GM21390 (cell line): Measurements from ENCODE around the gene BCOR.

Experiments used
- ATAC-seq: cut with Tn5 transposase; IDR thresholded peaks from one replicate; pipeline ENCODE4 v1.9.1; 2021; ENCODE audit not compliant: unreplicated experiment

BCOR gene

DNA sequence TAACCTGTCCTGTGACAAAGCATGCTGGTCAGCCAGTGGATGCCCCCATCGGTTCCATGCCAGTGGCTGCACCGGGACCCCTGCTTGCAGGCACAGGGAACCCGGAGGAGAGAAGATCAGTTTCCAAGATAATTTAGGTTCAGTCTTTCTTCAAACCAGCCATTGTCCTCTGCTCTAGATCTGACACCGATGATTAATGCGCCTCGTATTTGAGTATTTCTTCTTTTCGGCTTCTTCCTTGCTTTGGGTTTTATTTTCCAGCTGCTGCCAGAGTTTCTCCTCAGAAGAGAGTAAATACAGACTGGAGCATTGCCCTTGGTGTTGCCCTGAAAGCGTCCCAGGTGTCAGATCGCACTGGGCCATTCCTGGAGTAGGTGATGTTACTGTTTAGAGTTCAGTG is 19.2 kb upstream of the BCOR start:
- ATAC-seq, result no peak

- ATAC-seq, result no peak
Measured at GRCh38 chrX:40112996-40113395, 15.2 kb upstream of the BCOR start.

GRCh38 chrX:40111868-40112267 is 14.1 kb upstream of the BCOR start:
- ATAC-seq, result no peak

- ATAC-seq, result no peak
Measured at GRCh38 chrX:40109288-40110008, 11.7 kb upstream of the BCOR start.

GRCh38 chrX:40108959-40109287 is 11.2 kb upstream of the BCOR start:
- no peak for ATAC-seq

DNA sequence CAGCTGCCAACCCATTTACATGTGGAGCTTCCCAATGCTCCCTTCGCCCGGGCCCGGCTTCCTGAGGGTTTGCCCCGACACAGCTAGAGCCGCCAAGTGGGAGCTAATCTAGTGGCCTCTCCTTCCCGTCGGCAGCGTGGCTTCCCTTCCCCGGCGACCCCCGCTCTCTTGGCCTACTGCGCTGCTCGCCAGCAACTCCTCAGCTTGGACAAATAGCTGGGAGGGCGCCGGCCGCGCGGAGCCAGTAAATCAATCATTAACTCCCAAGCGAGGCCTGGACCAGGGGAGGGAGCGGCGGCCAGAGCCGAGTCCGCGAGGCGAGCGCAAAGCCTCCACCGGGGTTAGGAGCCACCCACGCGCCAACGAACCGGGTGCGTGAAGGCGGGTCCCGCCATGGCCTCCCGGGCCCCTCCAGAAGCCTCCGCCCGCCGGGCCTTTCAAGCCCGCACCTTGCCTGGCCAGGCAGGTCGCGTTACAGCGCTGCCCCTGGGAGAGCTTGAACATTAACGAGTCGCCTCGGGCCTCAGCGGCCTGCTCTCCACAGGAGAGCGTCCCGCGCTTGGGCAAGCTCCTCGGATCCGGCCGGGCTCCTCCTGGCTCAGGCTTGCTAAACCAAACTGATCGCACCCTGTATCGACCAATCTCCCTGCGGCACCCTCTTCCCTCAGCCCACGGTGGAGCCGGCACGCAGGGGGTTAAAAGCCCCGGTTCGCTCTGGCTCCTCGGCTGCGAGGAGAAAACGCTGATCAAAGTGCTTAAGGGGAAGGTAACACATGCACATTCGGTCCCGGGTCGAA is 10.6 kb upstream of the BCOR start:
- ATAC-seq, result no peak

- ATAC-seq, result no peak
Measured at GRCh38 chrX:40107291-40108161, 9.8 kb upstream of the BCOR start.

- ATAC-seq, result no peak
Measured at GRCh38 chrX:40106676-40107290, 9.0 kb upstream of the BCOR start.

- no peak for ATAC-seq
Measured at GRCh38 chrX:40105835-40106675, 8.3 kb upstream of the BCOR start.

- ATAC-seq, result peak; percentile 39
Measured at GRCh38 chrX:40104985-40105834, 7.5 kb upstream of the BCOR start.

GRCh38 chrX:40104630-40104984 is 6.8 kb upstream of the BCOR start:
- peak; percentile 30 for ATAC-seq

DNA sequence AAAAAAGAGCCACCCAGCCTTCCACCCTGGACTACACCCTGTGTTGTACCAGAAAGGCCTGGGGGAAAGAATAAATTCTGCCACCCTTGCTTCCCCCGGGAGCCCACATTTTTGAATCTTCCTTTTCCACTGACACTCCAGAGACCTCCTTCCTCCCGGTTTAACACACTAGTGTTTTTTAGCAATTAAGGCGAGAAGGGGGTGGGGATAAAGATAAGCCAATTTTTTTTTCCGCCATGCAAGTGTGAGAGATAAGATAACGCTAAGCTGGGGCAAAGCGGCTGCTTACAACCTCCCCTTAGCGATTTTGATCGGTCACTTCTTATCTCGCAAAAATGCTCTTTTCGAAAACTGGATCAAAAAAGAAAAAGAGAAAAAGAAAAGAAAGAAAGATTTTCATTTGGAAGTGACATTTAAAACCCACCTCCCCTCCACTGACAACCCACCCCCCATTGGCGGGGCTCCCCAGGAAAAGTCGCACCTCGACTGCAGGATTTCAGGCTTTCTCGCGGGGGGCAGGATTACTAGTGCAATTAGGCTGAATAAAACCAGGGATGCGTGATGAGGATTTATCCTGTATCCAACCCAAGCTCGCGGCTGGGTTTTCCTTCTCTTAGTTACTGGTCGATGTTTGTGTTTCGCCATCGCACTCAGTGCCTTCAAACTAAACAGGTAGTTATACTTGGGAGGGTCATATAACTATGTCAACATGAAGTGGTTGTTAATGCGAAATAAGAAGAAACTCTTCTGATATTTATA is 6.0 kb upstream of the BCOR start:
- no peak for ATAC-seq

DNA sequence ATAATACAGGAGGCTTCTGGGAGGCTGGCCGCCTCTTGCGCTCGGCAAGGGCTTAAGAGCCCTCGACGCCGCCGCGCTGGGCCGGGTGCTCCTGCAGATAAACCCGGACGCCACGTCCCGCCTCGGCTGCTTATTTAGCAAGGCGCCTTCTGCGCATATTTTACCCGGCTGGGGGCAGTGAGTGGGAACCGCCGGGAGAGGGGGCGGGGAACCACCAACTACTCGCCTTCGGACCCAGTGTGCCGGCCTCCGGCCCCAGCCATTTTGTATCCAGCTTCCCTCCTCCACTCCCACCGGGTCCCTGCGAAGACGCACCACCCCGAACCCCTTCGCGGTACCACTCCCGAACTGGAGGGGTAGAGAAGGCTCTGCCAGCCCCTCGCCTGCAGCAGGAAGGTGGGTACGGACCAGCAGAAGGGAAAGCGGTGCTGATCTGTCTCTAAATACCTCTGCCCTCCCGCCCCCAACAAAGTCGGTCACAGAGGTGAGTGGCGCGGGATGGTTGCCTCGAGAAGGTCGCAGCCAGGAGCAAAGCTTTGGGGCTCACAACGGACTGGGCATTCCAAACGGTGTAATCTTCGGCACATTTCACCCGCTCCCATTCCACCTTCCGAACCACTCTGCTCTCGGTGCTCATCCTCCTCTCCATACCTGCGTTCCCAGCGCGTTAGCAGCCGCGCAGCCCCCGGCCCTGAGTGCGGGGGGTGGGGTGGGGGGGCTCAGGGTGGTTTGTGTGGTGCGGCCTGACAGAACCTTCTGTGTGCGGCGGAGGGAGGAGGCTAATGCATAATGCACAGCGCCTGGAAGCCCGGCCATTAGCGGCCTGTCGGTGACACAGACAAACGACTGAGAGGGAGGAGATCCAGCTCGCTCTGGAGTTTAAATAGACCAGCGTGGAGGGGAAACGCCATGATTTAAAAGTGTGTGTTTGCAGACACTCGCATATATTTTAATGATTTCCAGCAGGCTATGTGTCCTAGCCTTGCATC is 4.9 kb upstream of the BCOR start:
- no peak for ATAC-seq

DNA sequence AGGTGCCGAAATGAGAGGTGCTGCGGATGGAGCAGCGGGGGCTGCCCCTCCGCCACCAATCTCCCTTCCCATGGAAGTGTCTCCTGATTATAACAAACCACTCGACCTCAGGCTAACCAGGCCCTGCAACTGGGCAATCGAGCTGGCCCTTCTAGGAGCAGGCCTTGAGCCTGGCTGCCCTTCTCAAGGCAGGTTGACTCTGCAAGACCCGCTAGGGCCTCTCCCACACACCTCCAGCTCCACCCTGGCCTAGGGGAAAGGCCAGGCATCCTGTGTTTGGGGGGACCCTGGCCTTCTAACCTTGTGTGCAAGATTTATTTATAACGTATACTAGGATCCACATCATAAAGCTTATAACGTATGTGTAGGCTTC is 3.7 kb upstream of the BCOR start:
- ATAC-seq, result no peak

DNA sequence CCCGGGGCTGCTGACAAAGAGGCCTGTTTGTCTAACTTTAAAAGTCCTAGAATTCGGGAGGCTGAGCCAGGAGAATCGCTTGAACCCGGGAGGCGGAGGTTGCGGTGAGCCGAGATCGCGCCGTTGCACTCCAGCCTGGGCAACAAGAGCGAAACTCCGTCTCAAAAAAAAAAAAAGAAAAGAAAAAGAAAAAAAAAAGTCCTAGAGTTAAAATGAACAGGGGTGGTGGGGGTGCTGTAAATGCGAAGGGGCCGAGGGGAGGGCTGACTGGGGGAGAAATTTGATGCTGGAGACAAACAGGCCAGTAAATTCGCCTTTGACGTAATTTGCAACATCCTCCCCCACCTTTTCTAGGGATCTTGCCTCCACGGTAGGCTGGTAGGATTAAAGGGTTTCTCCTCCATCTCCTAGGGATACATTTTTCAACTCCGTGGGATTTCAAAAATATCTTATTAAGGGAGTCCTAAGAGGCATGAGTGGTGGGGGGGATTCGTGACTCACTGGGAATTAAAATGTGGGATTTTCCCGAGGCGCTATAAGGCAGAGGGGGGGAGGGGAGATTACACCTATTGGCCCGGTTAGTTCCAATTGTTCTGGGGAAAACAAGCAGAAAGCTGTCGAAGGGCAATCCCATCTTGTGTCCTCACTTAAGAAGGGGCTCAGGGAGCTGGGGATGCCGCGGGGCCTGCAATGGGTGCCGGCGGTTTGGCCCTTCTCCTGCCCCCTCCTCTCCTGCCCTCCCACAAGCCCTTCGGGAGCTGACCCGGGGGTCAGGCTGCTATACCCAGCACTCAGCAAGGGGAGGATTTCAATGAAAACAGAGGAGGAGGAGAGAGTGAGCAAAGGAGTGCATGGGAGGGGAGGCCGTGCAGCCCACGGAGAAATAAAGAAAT is 3.0 kb upstream of the BCOR start:
- no peak for ATAC-seq

- no peak for ATAC-seq
Measured at GRCh38 chrX:40100141-40100536, 2.4 kb upstream of the BCOR start.
